Breast epithelium (tissue), 4 donors: ENCODE measurements around the gene BRF1. TPM values are rescaled to one million over a fixed set of nuclear protein-coding genes. Genes with fewer than 3 reads are reported as not detected.

ENCODE experiments used
- DNase-seq, 2 donors: peaks; one replicate each; pipeline ENCODE4 v3.0.0-alpha.2; 2019; ENCODE audit warnings: low spot score in 2 of 2
- H3K27ac ChIP-seq, 2 donors: fragments of 200-600 bp; sonication (generic) in 1 of 2; one replicate each; pipeline ENCODE4 v1.5.1; 2016 to 2019; ENCODE audit warnings: mild to moderate bottlenecking in 1 of 2
- H3K27me3 ChIP-seq, 2 donors: fragments of 200-600 bp; sonication (generic) in 1 of 2; one replicate each; pipeline versions ENCODE4 v1.5.1 to v1.6.0; 2017 to 2019; ENCODE audit warnings: control low read depth in 1 of 2, mild to moderate bottlenecking in 1 of 2
- H3K36me3 ChIP-seq: fragments of 200-600 bp; one replicate; pipeline ENCODE4 v1.5.1; 2019
- H3K4me1 ChIP-seq, 2 donors: fragments of 200-600 bp; sonication (generic); one replicate each; pipeline ENCODE4 v1.5.1; 2016 to 2019; ENCODE audit warnings: control low read depth in 1 of 2
- H3K4me3 ChIP-seq, 3 donors: fragments of 200-600 bp; sonication (generic); 1 replicate in 2 of 3; 2 replicates in 1 of 3; pipeline ENCODE4 v1.5.1; 2016 to 2019; ENCODE audit warnings: mild to moderate bottlenecking in 3 of 3, moderate library complexity in 2 of 3
- H3K9me3 ChIP-seq, 2 donors: fragments of 200-600 bp; sonication (generic) in 1 of 2; one replicate each; pipeline ENCODE4 v1.5.1; 2016 to 2019; ENCODE audit warnings: control low read depth in 1 of 2
- CTCF ChIP-seq, 3 donors: fragments of 450-650 bp; IDR thresholded peaks; one replicate each; pipeline ENCODE4 v1.5.1; 2016 to 2017; ENCODE audit warnings: antibody characterized with exemption in 3 of 3, mild to moderate bottlenecking in 3 of 3, moderate library complexity in 3 of 3
- POLR2A ChIP-seq: fragments of 450-650 bp; IDR thresholded peaks from one replicate; pipeline ENCODE4 v1.6.1; 2016; ENCODE audit warnings: antibody characterized with exemption, mild to moderate bottlenecking, moderate library complexity
- POLR2AphosphoS5 ChIP-seq, 3 donors: sonication (generic); formaldehyde crosslinking; IDR thresholded peaks; one replicate each; pipeline ENCODE4 v1.6.1; 2017; ENCODE audit warnings: antibody characterized with exemption in 3 of 3
- intact Hi-C: fragments of 100-400 bp; cut with DNase I; formaldehyde crosslinking; loops from one replicate; pipeline ENCODE4 v1.15.1; 2023; ENCODE audit warnings: low total_unique reads
- total RNA-seq, 3 donors: library from RNA; depleted of rRNA; stranded (reverse); fragments of >200 nt; gene quantifications; one replicate each; pipeline ENCODE4 v1.1.0, GENCODE V29; 2016

BRF1 gene
- total RNA-seq, 3 donors from 2014 or later: 30.2 to 45.6 (median 38.6) TPM

- Histone ChIP-seq H3K27ac (peak overlapping the region in 1 of 2 donors; percentile 63), H3K4me1 (peaks cover 6 to 22% of the 10 kb centered on the region in 2 donors), H3K4me3 (peak overlapping the region in 1 of 3 donors; percentile 63), H3K27me3 (peaks cover 9 to 54% of the 10 kb centered on the region in 2 donors), H3K36me3 (no peaks in the 10 kb centered on the region), H3K9me3 (no peaks in the 10 kb centered on the region)
- intact Hi-C loops: no loop called here
- TF ChIP-seq POLR2A: no peak
- TF ChIP-seq POLR2AphosphoS5 (IDR thresholded peaks at IDR 0.05): no peak
- DNase-seq: no peak
These were observed 105.1 kb downstream of the BRF1 start for GRCh38 chr14:105195522-105196264.

- no peak for DNase-seq
- no peaks in the 10 kb centered on the region for H3K36me3 ChIP-seq
- peaks cover 6 to 22% of the 10 kb centered on the region in 2 donors for H3K4me1 ChIP-seq
- H3K27me3 ChIP-seq: peaks cover 9 to 49% of the 10 kb centered on the region in 2 donors
- no peak overlapping the region for H3K4me3 ChIP-seq
- intact Hi-C loops: no loop called here
- H3K9me3 ChIP-seq: no peaks in the 10 kb centered on the region
- peak overlapping the region in 1 of 2 donors; percentile 7 for H3K27ac ChIP-seq
- TF ChIP-seq POLR2AphosphoS5 (IDR thresholded peaks at IDR 0.05) (no peak), POLR2A (no peak), CTCF (IDR thresholded peaks at IDR 0.05) (no peak)
These were observed 105.8 kb downstream of the BRF1 start for GRCh38 chr14:105195051-105195450.

GRCh38 chr14:105193916-105194782, 106.7 kb downstream of the BRF1 start:
- Histone ChIP-seq H3K9me3 (no peaks in the 10 kb centered on the region), H3K4me1 (peaks cover 6 to 22% of the 10 kb centered on the region in 2 donors), H3K27me3 (peaks cover 9 to 43% of the 10 kb centered on the region in 2 donors), H3K4me3 (no peak overlapping the region), H3K27ac (peak overlapping the region in 1 of 2 donors; percentile 27), H3K36me3 (no peaks in the 10 kb centered on the region)
- TF ChIP-seq CTCF (IDR thresholded peaks at IDR 0.05) (no peak), POLR2AphosphoS5 (IDR thresholded peaks at IDR 0.05) (no peak), POLR2A (no peak)
- no peak for DNase-seq
- intact Hi-C loops: no loop called here

- peak overlapping the region in 1 of 3 donors; percentile 25 for H3K4me3 ChIP-seq
- H3K27ac ChIP-seq: peak overlapping the region in 1 of 2 donors; percentile 55
- H3K4me1 ChIP-seq: peaks cover 6 to 22% of the 10 kb centered on the region in 2 donors
- no peak for DNase-seq
- H3K36me3 ChIP-seq: no peaks in the 10 kb centered on the region
- H3K27me3 ChIP-seq: peaks cover 9 to 38% of the 10 kb centered on the region in 2 donors
- H3K9me3 ChIP-seq: peaks cover 0 to 6% of the 10 kb centered on the region in 2 donors
- TF ChIP-seq POLR2A (no peak), CTCF (IDR thresholded peaks at IDR 0.05) (no peak), POLR2AphosphoS5 (IDR thresholded peaks at IDR 0.05) (no peak)
- intact Hi-C loops: no loop called here
These were observed 107.7 kb downstream of the BRF1 start for GRCh38 chr14:105192866-105193731.

- DNase-seq: no peak
- H3K36me3 ChIP-seq: no peaks in the 10 kb centered on the region
- H3K4me3 ChIP-seq: no peak overlapping the region
- no peak overlapping the region for H3K27ac ChIP-seq
- H3K27me3 ChIP-seq: peaks cover 0 to 17% of the 10 kb centered on the region in 2 donors
- intact Hi-C loops: no loop called here
- peaks cover 0 to 8% of the 10 kb centered on the region in 2 donors for H3K9me3 ChIP-seq
- TF ChIP-seq POLR2A (no peak), POLR2AphosphoS5 (IDR thresholded peaks at IDR 0.05) (no peak), CTCF (IDR thresholded peaks at IDR 0.05) (no peak)
- no peaks in the 10 kb centered on the region for H3K4me1 ChIP-seq
These were observed 112.8 kb downstream of the BRF1 start for GRCh38 chr14:105187935-105188524.
